Fibroblast of lung (primary cell): ENCODE data around the gene FAR1. TPM values are rescaled to one million over a fixed set of nuclear protein-coding genes. Genes with fewer than 3 reads are reported as not detected.
"Not testable (repeated sequence)": the region's sequence is repeated elsewhere in the genome, so short reads cannot be mapped to it uniquely, and the experiment has no call there.

ENCODE experiments used
- DNase-seq, 2 donors: peaks; one replicate each; pipeline versions ENCODE4 v3.0.0 to v3.0.0-alpha.2; 2010; ENCODE audit warnings: low read depth in 2 of 2
- H2AFZ ChIP-seq: 2 replicates; pipeline ENCODE4 v1.5.1; 2012; ENCODE audit warnings: low read length, control low read depth, inconsistent platforms
- H3K27ac ChIP-seq: 2 replicates; pipeline ENCODE4 v1.5.1; 2011; ENCODE audit warnings: low read length, control low read depth; ENCODE audit not compliant: insufficient read depth
- H3K27me3 ChIP-seq: 2 replicates; pipeline ENCODE4 v1.5.1; 2011; ENCODE audit warnings: mild to moderate bottlenecking, low read length; ENCODE audit not compliant: control insufficient read depth, insufficient read depth
- H3K36me3 ChIP-seq: 2 replicates; pipeline ENCODE4 v1.5.1; 2011; ENCODE audit warnings: low read length; ENCODE audit not compliant: control insufficient read depth, insufficient read depth
- H3K4me1 ChIP-seq: 2 replicates; pipeline ENCODE4 v1.5.1; 2011; ENCODE audit warnings: low read length; ENCODE audit not compliant: control insufficient read depth, insufficient read depth; ENCODE audit errors: extremely low read depth
- H3K4me2 ChIP-seq: 2 replicates; pipeline ENCODE4 v1.5.1; 2011; ENCODE audit warnings: low read length, control low read depth; ENCODE audit not compliant: insufficient read depth; ENCODE audit errors: extremely low read depth
- H3K4me3 ChIP-seq, 4 experiments: fragments of 200-600 bp in 1 of 4; sonication (generic) in 1 of 4; replicated peaks in 1 of 4; 2 replicates each; pipeline ENCODE4 v1.5.1; 2011 to 2016; ENCODE audit warnings: low read length in 4 of 4, low read depth in 3 of 4, mild to moderate bottlenecking in 3 of 4, control low read depth in 2 of 4, inconsistent platforms in 1 of 4, mixed read lengths in 1 of 4; ENCODE audit not compliant: insufficient read depth in 1 of 4; ENCODE audit errors: control extremely low read depth in 1 of 4
- H3K79me2 ChIP-seq: 2 replicates; pipeline ENCODE4 v1.5.1; 2012; ENCODE audit warnings: mild to moderate bottlenecking, low read length, inconsistent platforms; ENCODE audit not compliant: control insufficient read depth, insufficient read depth
- H3K9ac ChIP-seq: 2 replicates; pipeline ENCODE4 v1.5.1; 2011; ENCODE audit warnings: mild to moderate bottlenecking, low read length, control low read depth; ENCODE audit not compliant: insufficient read depth
- H3K9me3 ChIP-seq: 2 replicates; pipeline ENCODE4 v1.5.1; 2012; ENCODE audit warnings: low read depth, low read length; ENCODE audit not compliant: control insufficient read depth, insufficient read depth
- H4K20me1 ChIP-seq: 2 replicates; pipeline ENCODE4 v1.5.1; 2011; ENCODE audit warnings: low read length; ENCODE audit not compliant: control insufficient read depth, insufficient read depth; ENCODE audit errors: extremely low read depth
- EZH2 ChIP-seq: IDR thresholded peaks from 2 replicates; pipeline ENCODE4 v1.5.1; 2012; ENCODE audit warnings: low read length, control low read depth, mild to moderate bottlenecking; ENCODE audit errors: missing control alignments
- polyA plus RNA-seq, 2 donors: library from polyadenylated mRNA; depleted of rRNA in 1 of 2; stranded (reverse) in 1 of 2; unstranded in 1 of 2; fragments of >200 nt; gene quantifications; 2 replicates each; pipeline ENCODE4 v1.2.1, GENCODE V29; 2011 to 2012; ENCODE audit warnings: missing spikeins in 1 of 2
- total RNA-seq: library from RNA; depleted of rRNA; stranded (reverse); fragments of >200 nt; gene quantifications from 2 replicates; pipeline ENCODE4 v1.2.1, GENCODE V29; 2014
- TF ChIP-seq, protein P1 (sequence below), 2 donors: IDR thresholded peaks in 1 of 2; conservative IDR thresholded peaks in 1 of 2; 1 replicate in 1 of 2; 2 replicates in 1 of 2; pipeline ENCODE4 v1.5.1; 2011 to 2012; ENCODE audit warnings: low read length in 2 of 2, control low read depth in 1 of 2, inconsistent platforms in 1 of 2, low read depth in 1 of 2, mild to moderate bottlenecking in 1 of 2

FAR1 gene
- total and polyA plus RNA-seq, 2 donors (not counting 1 experiment from before 2014, with no cell fraction given), result 58.1 to 69.1 TPM

DNA sequence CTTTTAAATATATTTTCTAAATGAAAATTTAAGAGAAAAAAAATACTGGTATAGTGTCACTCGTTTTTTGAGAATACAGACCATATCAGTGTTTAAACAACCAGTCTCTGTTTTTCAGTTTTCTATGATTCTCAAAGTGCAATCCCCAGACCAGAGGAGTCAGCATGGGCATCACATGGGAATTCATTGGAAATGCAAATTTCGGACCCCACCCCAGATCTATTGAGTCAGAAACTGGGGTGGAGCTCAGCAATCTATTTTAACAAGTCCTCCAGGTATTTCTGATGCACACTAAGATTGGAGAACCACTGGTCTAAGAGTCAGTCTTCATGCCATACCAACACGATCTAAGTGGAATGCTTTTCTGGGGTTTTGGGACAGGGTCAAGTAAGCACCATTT is 66.1 kb downstream of the FAR1 start:
- no peak overlapping the region for H3K4me3 ChIP-seq
- no peak for TF ChIP-seq EZH2
- TF ChIP-seq, protein P1, sequence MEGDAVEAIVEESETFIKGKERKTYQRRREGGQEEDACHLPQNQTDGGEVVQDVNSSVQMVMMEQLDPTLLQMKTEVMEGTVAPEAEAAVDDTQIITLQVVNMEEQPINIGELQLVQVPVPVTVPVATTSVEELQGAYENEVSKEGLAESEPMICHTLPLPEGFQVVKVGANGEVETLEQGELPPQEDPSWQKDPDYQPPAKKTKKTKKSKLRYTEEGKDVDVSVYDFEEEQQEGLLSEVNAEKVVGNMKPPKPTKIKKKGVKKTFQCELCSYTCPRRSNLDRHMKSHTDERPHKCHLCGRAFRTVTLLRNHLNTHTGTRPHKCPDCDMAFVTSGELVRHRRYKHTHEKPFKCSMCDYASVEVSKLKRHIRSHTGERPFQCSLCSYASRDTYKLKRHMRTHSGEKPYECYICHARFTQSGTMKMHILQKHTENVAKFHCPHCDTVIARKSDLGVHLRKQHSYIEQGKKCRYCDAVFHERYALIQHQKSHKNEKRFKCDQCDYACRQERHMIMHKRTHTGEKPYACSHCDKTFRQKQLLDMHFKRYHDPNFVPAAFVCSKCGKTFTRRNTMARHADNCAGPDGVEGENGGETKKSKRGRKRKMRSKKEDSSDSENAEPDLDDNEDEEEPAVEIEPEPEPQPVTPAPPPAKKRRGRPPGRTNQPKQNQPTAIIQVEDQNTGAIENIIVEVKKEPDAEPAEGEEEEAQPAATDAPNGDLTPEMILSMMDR (conservative IDR thresholded peaks at IDR 0.05 in 1 of 2, IDR thresholded peaks at IDR 0.05 in 1 of 2; ENCODE audit: low read depth in 1 of 2, low read length in 2 of 2), result no peak
- DNase-seq, result no peak
- no peaks in the 10 kb centered on the region for H3K79me2 ChIP-seq
- H3K36me3 ChIP-seq, result no peaks in the 10 kb centered on the region
- H2AFZ ChIP-seq, result no peak overlapping the region
- H4K20me1 ChIP-seq, result no peaks in the 10 kb centered on the region
- H3K4me1 ChIP-seq, result no peaks in the 10 kb centered on the region
- H3K27ac ChIP-seq, result no peak overlapping the region
- no peaks in the 10 kb centered on the region for H3K27me3 ChIP-seq
- H3K9ac ChIP-seq, result no peak overlapping the region
- no peak overlapping the region for H3K4me2 ChIP-seq
- H3K9me3 ChIP-seq, result no peaks in the 10 kb centered on the region

DNA sequence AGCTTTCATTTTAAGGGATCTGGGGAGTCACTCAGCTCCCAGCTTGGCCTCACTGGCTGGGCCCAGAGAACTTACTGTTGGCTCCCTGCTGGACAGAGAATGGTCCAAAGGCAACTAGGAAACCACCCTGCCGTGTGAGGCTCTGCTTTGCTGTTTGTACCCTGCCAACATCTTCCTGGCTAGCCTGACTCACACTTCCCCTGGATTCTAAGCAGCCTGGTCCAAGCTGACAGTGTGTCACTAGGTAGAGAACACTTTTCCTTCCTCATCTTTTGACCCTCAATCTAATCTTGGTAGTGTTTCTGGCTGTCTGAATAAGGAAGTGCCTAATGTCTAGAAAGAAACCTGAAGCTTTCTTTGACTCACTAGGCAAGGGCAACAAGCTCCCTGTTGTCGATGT is 76.7 kb downstream of the FAR1 start:
- Histone ChIP-seq H3K9me3 (no peaks in the 10 kb centered on the region), H3K4me1 (no peaks in the 10 kb centered on the region), H4K20me1 (no peaks in the 10 kb centered on the region), H3K27me3 (peaks cover 5% of the 10 kb centered on the region), H3K4me3 (no peak overlapping the region), H3K79me2 (no peaks in the 10 kb centered on the region), H3K9ac (no peak overlapping the region), H3K36me3 (no peaks in the 10 kb centered on the region), H2AFZ (no peak overlapping the region), H3K4me2 (no peak overlapping the region), H3K27ac (no peak overlapping the region)
- no peak for DNase-seq
- TF ChIP-seq, protein P1 (conservative IDR thresholded peaks at IDR 0.05 in 1 of 2, IDR thresholded peaks at IDR 0.05 in 1 of 2; ENCODE audit: low read depth in 1 of 2, low read length in 2 of 2), result no peak
- no peak for TF ChIP-seq EZH2

DNA sequence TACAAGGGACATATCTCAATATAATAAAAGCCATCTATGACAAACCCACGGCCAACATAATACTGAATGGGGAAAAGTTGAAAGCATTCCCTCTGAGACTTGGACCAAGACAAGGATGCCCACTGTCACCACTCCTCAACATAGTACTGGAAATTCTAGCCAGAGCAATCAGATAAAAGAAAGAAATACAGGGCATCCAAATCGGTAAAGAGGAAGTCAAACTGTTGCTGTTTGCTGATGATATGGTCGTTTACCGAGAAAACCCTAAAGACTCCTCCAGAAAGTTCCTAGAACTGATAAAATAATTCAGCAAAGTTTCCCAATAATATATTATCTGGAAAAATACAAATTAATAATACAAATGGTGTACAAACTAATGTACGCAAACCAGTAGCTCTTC is 84.8 kb downstream of the FAR1 start:
- not testable (repeated sequence) for H4K20me1 ChIP-seq, H3K9me3 ChIP-seq, H3K4me2 ChIP-seq, H3K27ac ChIP-seq, H2AFZ ChIP-seq, H3K36me3 ChIP-seq, H3K4me1 ChIP-seq, H3K27me3 ChIP-seq, DNase-seq, H3K79me2 ChIP-seq, H3K4me3 ChIP-seq, H3K9ac ChIP-seq

GRCh38 chr11:13759050-13759449 is 90.6 kb downstream of the FAR1 start:
- H4K20me1 ChIP-seq, result no peaks in the 10 kb centered on the region
- no peak overlapping the region for H3K9ac ChIP-seq
- DNase-seq, result no peak
- TF ChIP-seq EZH2, result no peak
- TF ChIP-seq, protein P1 (conservative IDR thresholded peaks at IDR 0.05 in 1 of 2, IDR thresholded peaks at IDR 0.05 in 1 of 2; ENCODE audit: low read depth in 1 of 2, low read length in 2 of 2), result no peak
- no peak overlapping the region for H3K27ac ChIP-seq
- H3K4me3 ChIP-seq, result no peak overlapping the region
- no peaks in the 10 kb centered on the region for H3K9me3 ChIP-seq
- no peaks in the 10 kb centered on the region for H3K27me3 ChIP-seq
- H2AFZ ChIP-seq, result no peak overlapping the region
- H3K4me1 ChIP-seq, result no peaks in the 10 kb centered on the region
- H3K4me2 ChIP-seq, result no peak overlapping the region
- H3K36me3 ChIP-seq, result no peaks in the 10 kb centered on the region
- no peaks in the 10 kb centered on the region for H3K79me2 ChIP-seq
